GM12801 (cell line): Measurements from ENCODE around the gene NCR3LG1.

Experiments used
- TF ChIP-seq, protein P1 (sequence below): IDR thresholded peaks from one replicate; pipeline ENCODE4 v1.5.1; 2011; ENCODE audit warnings: control low read depth; ENCODE audit not compliant: insufficient read length; ENCODE audit errors: extremely low read depth

NCR3LG1 gene

DNA sequence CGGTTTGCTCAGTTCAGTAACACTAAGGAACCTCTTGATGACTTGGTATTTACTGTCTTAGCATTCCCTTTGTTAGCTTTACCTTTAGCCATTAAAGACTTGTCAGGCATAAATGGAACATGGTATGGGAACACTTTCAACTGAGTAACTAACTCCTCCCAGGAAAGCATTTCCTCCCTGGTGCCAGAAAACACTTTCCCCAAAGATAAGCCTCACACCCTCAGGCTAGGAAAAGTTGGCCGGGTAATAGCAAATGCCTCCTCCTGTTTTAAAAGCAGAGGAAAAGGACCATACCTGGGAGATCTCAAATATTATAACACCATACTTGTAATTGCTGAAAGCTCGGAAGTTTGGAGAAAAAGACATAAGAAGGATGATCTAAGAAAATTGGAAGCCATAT lies 24.9 kb downstream of the NCR3LG1 start:
- TF ChIP-seq, protein P1, sequence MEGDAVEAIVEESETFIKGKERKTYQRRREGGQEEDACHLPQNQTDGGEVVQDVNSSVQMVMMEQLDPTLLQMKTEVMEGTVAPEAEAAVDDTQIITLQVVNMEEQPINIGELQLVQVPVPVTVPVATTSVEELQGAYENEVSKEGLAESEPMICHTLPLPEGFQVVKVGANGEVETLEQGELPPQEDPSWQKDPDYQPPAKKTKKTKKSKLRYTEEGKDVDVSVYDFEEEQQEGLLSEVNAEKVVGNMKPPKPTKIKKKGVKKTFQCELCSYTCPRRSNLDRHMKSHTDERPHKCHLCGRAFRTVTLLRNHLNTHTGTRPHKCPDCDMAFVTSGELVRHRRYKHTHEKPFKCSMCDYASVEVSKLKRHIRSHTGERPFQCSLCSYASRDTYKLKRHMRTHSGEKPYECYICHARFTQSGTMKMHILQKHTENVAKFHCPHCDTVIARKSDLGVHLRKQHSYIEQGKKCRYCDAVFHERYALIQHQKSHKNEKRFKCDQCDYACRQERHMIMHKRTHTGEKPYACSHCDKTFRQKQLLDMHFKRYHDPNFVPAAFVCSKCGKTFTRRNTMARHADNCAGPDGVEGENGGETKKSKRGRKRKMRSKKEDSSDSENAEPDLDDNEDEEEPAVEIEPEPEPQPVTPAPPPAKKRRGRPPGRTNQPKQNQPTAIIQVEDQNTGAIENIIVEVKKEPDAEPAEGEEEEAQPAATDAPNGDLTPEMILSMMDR, result no peak

DNA sequence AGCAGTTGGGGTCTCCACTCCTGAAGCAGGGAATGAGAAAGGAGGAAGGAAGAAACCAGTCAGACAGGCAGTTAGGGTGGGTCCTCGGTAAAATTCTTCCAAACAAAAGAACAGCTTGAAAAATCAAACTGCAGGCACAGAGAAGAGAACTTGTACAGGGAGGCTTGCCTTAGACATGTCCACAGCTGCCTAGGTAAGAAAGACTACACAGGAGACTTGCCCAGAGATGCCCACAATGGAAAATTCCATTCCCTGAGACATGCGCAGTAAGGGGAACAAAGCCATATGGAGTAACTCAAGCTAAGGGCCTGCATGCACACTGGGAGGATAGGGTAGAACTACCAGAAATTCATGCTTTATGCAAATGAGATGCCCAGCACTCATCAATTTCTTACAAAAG lies 27.1 kb downstream of the NCR3LG1 start:
- TF ChIP-seq, protein P1, result no peak

DNA sequence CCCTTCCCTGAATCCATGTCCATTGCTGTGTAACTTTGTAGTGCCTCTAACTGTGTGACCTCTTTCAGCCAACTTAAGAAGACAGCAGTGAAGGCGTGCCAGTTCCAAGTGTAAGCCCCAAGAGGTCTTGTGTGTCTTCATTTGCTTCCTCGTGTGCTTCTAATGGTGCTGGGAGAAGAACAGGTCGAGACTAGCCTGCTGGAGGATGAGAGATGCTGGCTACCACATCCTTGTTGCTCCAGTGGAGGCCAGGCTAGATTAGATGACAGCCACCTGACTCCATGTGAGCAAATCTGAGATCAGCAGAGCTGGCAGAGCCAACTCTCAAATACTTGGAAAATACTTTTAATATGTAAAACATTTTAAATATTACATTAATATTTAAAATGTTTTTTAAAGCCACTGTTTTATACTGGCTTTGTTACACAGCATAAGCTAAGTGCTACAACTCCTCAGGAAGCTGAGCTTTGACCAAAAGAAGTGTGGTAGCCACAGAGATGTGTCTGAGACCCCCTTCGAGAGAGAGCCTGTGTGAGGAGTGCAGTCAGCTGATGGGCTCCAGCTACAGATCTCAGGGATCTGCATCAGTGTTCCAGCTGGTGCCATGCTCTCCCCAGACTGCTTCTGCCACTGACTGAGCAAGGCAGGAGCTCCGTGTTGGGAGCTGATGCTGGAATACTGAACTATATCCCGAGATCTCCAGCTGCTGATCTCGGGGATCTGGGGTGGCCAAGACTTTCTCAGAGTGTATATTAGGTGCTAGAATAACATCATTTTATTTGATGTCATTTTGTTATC lies 28.0 kb downstream of the NCR3LG1 start:
- TF ChIP-seq, protein P1, result no peak

DNA sequence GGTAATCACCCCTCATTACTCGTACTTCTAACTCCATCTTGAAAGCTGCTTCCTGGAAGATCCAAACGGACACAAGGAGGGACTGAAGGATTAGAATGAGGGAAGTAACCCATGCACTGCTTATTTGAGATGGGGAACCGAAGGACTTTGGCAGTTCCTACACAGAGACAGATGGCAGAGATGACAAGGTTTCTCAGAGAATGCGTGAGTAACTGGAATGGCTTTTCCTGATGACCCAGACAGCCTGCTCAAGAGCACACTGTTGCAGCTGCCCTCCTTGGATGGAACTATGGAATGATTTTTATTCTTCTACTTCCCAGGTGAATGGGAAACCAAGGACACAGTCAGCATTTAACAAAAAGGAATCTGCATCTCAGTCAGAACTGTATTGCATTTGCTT lies 29.6 kb downstream of the NCR3LG1 start:
- TF ChIP-seq, protein P1, result no peak

DNA sequence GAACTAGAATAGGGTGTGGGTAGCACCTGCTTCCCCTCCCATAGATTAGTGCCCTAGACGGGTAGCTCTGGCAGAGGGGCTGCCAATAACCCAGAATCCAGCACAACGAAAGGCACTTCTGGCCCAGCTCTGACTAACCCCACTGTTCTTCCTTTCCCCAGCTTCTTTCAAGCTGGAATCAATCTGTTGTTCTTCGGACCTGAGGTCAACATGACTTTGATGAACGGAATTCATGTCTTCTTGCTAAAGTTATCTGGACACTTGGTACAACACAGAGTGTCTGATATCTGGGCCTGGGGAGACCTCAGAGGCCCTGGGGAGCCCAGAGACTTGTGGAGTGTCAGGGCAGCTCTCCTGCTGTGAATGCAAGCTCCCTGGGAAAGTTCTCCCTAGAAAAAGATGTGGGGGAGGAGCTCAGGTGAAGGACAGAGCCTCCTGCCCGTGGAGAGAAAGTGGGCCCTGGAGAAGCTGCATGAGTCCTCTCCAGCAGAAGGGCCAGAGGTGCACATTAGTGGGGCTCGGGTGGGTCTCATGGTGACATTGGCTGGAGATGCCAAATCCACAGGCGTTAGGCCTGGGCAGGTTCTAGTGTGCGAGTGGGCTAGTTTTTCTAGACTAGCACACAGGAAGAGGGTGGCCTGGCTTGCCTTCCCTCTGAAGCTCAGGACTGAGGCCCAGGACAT lies 30.6 kb downstream of the NCR3LG1 start:
- TF ChIP-seq, protein P1, result no peak

DNA sequence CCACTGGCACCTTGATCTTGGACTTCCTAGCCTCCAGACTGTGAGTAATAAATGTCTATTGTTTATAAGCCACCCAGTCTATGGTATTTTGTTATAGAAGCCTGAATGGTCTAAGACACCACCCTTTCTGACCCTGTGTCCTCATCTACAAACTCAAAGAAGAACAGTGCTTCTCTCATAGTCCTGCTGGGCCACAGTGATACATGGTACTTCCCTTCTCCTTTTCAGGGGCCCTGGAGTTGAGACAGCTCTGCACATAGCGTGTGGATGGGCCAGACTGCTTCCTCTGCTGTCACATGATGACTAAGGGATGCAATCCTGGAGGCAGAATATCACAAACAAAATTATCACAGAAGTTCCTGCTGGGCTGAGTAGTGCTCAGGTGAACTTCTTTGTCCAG lies 31.9 kb downstream of the NCR3LG1 start:
- TF ChIP-seq, protein P1, result no peak

DNA sequence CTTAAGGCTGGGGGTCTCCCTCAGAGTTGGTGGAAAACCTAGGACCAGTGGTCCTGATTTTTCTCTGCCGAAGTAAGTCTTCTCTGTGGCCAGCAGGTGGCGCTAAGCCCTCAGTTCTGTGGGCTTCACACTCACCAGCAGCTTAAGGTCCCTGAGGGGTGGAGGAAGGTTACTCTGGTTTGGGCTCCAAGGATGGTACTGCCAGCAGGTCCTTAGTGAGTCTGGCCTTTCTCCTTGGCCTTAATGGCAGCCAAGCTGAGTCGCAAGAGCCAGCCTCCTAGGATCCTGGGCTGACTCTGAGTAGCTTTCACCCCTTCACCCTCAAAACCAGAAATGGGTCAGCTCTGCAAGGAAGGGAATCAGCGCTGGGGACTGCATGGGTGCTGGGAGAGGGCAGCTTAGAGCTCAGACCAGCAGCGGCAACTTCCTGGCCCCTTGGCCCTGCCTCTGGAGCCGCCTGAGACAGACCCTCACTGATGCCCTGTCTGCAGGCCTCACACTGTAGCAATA lies 32.5 kb downstream of the NCR3LG1 start:
- TF ChIP-seq, protein P1, result peak; percentile 1
